Stimulated activated CD8-positive, alpha-beta memory T cell treated with anti-CD3 and anti-CD28 coated beads, Interleukin-15, amount 100 ng/mL, for 4 hours (primary cell): Measurements from ENCODE around the gene BICDL1.

ENCODE experiments used
- DNase-seq, 2 donors: peaks; one replicate each; pipeline ENCODE4 v3.0.0-alpha.2; 2020; ENCODE audit warnings: low read depth in 2 of 2

Gene BICDL1

GRCh38 chr12:120081641-120082040 lies 92.6 kb downstream of the BICDL1 start:
- DNase-seq = no peak

- DNase-seq = no peak
These were observed 97.0 kb downstream of the BICDL1 start for GRCh38 chr12:120085920-120086645.

GRCh38 chr12:120086801-120087621 lies 98.0 kb downstream of the BICDL1 start:
- DNase-seq = peak; percentile 99 to 100

GRCh38 chr12:120089105-120089504 lies 100.1 kb downstream of the BICDL1 start:
- DNase-seq = no peak

GRCh38 chr12:120089796-120090195 lies 100.8 kb downstream of the BICDL1 start:
- DNase-seq = no peak

- no peak for DNase-seq
These were observed 101.2 kb downstream of the BICDL1 start for GRCh38 chr12:120090206-120090605.

- no peak for DNase-seq
These were observed 101.7 kb downstream of the BICDL1 start for GRCh38 chr12:120090626-120091295.

GRCh38 chr12:120091371-120092090 lies 102.5 kb downstream of the BICDL1 start:
- no peak for DNase-seq

GRCh38 chr12:120092551-120093335 lies 103.7 kb downstream of the BICDL1 start:
- DNase-seq = no peak

GRCh38 chr12:120093336-120093591 lies 104.2 kb downstream of the BICDL1 start:
- DNase-seq = no peak

- no peak for DNase-seq
These were observed 104.7 kb downstream of the BICDL1 start for GRCh38 chr12:120093592-120094355.

GRCh38 chr12:120094485-120094884 lies 105.4 kb downstream of the BICDL1 start:
- no peak for DNase-seq

GRCh38 chr12:120095331-120095730 lies 106.3 kb downstream of the BICDL1 start:
- DNase-seq = no peak

GRCh38 chr12:120095736-120096135 lies 106.7 kb downstream of the BICDL1 start:
- no peak for DNase-seq

GRCh38 chr12:120096671-120097202 lies 107.7 kb downstream of the BICDL1 start:
- no peak for DNase-seq

- DNase-seq = no peak
These were observed 109.9 kb downstream of the BICDL1 start for GRCh38 chr12:120098756-120099470.

GRCh38 chr12:120099738-120100137 lies 110.7 kb downstream of the BICDL1 start:
- DNase-seq = no peak

- DNase-seq = no peak
These were observed 111.6 kb downstream of the BICDL1 start for GRCh38 chr12:120100630-120101029.

GRCh38 chr12:120101182-120101581 lies 112.1 kb downstream of the BICDL1 start:
- no peak for DNase-seq

- DNase-seq = no peak
These were observed 112.6 kb downstream of the BICDL1 start for GRCh38 chr12:120101617-120102016.
